Neural cell (in vitro differentiated cells): ENCODE measurements around the gene STARD10. TPM values are rescaled to one million over a fixed set of nuclear protein-coding genes. Genes with fewer than 3 reads are reported as not detected.

Experiments used
- H2AFZ ChIP-seq: fragments of 200-600, 300-800 bp; sonication (generic), shearing (Covaris generic); 2 replicates; pipeline ENCODE4 v1.6.0; 2014; ENCODE audit warnings: low read depth, mild to moderate bottlenecking, antibody characterized with exemption, low read length, moderate library complexity
- H3F3A ChIP-seq: fragments of 200-600 bp; shearing (Covaris generic); 2 replicates; pipeline ENCODE4 v1.6.1; 2016; ENCODE audit warnings: mild to moderate bottlenecking, moderate library complexity, mixed read lengths, antibody characterized with exemption, low read length; ENCODE audit not compliant: insufficient read depth, poor library complexity, severe bottlenecking
- H3K27ac ChIP-seq: fragments of 200-600, 300-800 bp; sonication (generic), shearing (Covaris generic); 2 replicates; pipeline ENCODE4 v1.5.1; 2014; ENCODE audit warnings: mild to moderate bottlenecking, low read length, moderate library complexity
- H3K27me3 ChIP-seq: fragments of 300-800, 200-600 bp; sonication (generic), shearing (Covaris generic); 2 replicates; pipeline ENCODE4 v1.6.0; 2014; ENCODE audit warnings: mild to moderate bottlenecking, low read depth, low read length, moderate library complexity; ENCODE audit not compliant: insufficient read depth
- H3K36me3 ChIP-seq: fragments of 300-800, 200-600 bp; sonication (generic), shearing (Covaris generic); 2 replicates; pipeline ENCODE4 v1.5.1; 2014; ENCODE audit warnings: mild to moderate bottlenecking, antibody characterized with exemption, low read length, moderate library complexity; ENCODE audit not compliant: insufficient read depth
- H3K4me2 ChIP-seq: fragments of 300-800, 200-600 bp; sonication (generic), shearing (Covaris generic); 2 replicates; pipeline ENCODE4 v1.6.0; 2014; ENCODE audit warnings: mild to moderate bottlenecking, low read length
- H3K4me3 ChIP-seq: fragments of 300-800, 200-600 bp; sonication (generic), shearing (Covaris generic); 2 replicates; pipeline ENCODE4 v1.5.1; 2014; ENCODE audit warnings: mild to moderate bottlenecking, low read length, moderate library complexity
- H3K79me2 ChIP-seq: fragments of 200-600 bp; shearing (Covaris generic); replicated peaks from 2 replicates; pipeline ENCODE4 v1.6.0; 2014; ENCODE audit warnings: mild to moderate bottlenecking, low read length, moderate library complexity; ENCODE audit not compliant: insufficient read depth
- H3K9ac ChIP-seq: fragments of 300-800, 200-600 bp; sonication (generic), shearing (Covaris generic); 2 replicates; pipeline ENCODE4 v1.6.1; 2016; ENCODE audit warnings: mild to moderate bottlenecking, low read length, mixed read lengths
- H3K9me2 ChIP-seq: fragments of 200-600 bp; shearing (Covaris generic); 2 replicates; pipeline ENCODE4 v1.6.1; 2016; ENCODE audit warnings: mild to moderate bottlenecking, low read length, mixed read lengths; ENCODE audit not compliant: insufficient read depth
- H3K9me3 ChIP-seq: fragments of 200-600, 300-800 bp; sonication (generic), shearing (Covaris generic); 2 replicates; pipeline ENCODE4 v1.6.1; 2016; ENCODE audit warnings: mild to moderate bottlenecking, mixed run types, low read length, moderate library complexity, mixed read lengths
- H4K20me1 ChIP-seq: fragments of 200-600 bp; shearing (Covaris generic); 2 replicates; pipeline ENCODE4 v1.6.1; 2016; ENCODE audit warnings: mild to moderate bottlenecking, mixed run types; ENCODE audit not compliant: insufficient read depth
- EP300 ChIP-seq: fragments of 450-650 bp; conservative IDR thresholded peaks from 2 replicates; pipeline ENCODE4 v1.6.1; 2014; ENCODE audit warnings: antibody characterized with exemption, mild to moderate bottlenecking, moderate library complexity; ENCODE audit not compliant: poor library complexity, severe bottlenecking
- EZH2 ChIP-seq: fragments of 200-600, 300-800 bp; shearing (Covaris generic), sonication (generic); IDR thresholded peaks from 2 replicates; pipeline ENCODE4 v1.6.1; 2014; ENCODE audit warnings: antibody characterized with exemption, low read length, borderline replicate concordance, mild to moderate bottlenecking; ENCODE audit not compliant: insufficient read depth, poor library complexity, severe bottlenecking
- MXI1 ChIP-seq: fragments of 450-650 bp; conservative IDR thresholded peaks from 2 replicates; pipeline ENCODE4 v1.6.1; 2014; ENCODE audit warnings: antibody characterized with exemption, mild to moderate bottlenecking; ENCODE audit not compliant: poor library complexity, severe bottlenecking
- POLR2AphosphoS5 ChIP-seq: IDR thresholded peaks from 2 replicates; pipeline ENCODE4 v1.6.1; 2012
- RAD21 ChIP-seq: fragments of 450-650 bp; conservative IDR thresholded peaks from 2 replicates; pipeline ENCODE4 v1.6.1; 2014; ENCODE audit warnings: antibody characterized with exemption, mild to moderate bottlenecking, moderate library complexity
- SMC3 ChIP-seq: fragments of 450-650 bp; conservative IDR thresholded peaks from 2 replicates; pipeline ENCODE4 v1.6.1; 2014; ENCODE audit warnings: antibody characterized with exemption, mild to moderate bottlenecking, moderate library complexity; ENCODE audit not compliant: poor library complexity
- TAF1 ChIP-seq: IDR thresholded peaks from 2 replicates; pipeline ENCODE4 v1.6.1; 2012; ENCODE audit warnings: low read depth
- polyA plus RNA-seq: library from polyadenylated mRNA; depleted of rRNA; stranded (reverse); fragments of >200 nt; gene quantifications from 2 replicates; pipeline ENCODE4 v1.2.3, GENCODE V29; 2014
- TF ChIP-seq, protein P1 (sequence below): fragments of 450-650 bp; IDR thresholded peaks from 2 replicates; pipeline ENCODE4 v1.5.1; 2014; ENCODE audit warnings: antibody characterized with exemption, mild to moderate bottlenecking, moderate library complexity; ENCODE audit not compliant: poor library complexity, severe bottlenecking
- TF ChIP-seq, protein P2 (sequence below): IDR thresholded peaks from 2 replicates; pipeline ENCODE4 v1.6.1; 2012; ENCODE audit warnings: borderline replicate concordance

The STARD10 gene
- polyA plus RNA-seq, 1 donor from 2014 or later = 29.0 TPM

DNA sequence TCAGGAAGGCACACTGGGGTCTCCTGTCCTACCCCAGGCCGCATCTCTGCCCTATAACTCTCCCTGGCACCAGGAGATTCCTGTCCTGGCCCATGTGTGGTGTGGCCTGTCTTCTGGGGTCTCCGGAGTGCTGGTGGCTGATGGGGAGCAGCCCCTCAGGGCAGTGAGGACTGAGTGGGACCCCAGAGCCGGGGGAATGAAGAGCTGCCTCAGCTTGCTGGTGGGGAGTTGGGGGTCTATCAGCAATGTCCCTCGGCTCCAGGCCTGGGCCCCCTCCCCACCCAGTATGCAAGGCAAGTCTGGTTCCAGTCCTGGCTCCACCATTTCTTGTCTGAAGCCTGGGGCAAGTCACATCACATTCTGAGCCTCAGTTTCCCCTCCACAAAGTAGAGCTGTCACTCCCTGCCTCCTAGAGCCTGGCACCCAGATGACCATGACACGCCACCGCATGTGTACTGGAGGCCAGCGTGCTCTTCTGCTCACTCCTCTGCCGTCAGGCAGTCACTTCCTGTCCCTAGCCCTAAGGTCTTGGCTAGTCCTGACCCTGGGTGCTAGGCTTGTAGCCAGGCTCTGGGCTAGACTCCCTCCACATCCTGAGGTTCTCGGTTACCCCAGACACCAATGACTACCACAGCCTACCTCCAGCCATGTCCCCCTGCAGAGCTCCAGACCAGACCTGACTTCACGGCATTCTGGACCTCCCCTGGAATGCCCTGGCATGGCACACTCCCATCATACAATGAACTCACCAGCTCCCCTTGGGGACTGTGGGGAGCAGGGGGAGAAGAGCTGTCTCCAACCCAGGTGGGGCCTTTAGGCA is 54.4 kb downstream of the STARD10 start:
- H3K79me2 ChIP-seq = no peaks in the 10 kb centered on the region
- H3K27ac ChIP-seq = no peak overlapping the region

DNA sequence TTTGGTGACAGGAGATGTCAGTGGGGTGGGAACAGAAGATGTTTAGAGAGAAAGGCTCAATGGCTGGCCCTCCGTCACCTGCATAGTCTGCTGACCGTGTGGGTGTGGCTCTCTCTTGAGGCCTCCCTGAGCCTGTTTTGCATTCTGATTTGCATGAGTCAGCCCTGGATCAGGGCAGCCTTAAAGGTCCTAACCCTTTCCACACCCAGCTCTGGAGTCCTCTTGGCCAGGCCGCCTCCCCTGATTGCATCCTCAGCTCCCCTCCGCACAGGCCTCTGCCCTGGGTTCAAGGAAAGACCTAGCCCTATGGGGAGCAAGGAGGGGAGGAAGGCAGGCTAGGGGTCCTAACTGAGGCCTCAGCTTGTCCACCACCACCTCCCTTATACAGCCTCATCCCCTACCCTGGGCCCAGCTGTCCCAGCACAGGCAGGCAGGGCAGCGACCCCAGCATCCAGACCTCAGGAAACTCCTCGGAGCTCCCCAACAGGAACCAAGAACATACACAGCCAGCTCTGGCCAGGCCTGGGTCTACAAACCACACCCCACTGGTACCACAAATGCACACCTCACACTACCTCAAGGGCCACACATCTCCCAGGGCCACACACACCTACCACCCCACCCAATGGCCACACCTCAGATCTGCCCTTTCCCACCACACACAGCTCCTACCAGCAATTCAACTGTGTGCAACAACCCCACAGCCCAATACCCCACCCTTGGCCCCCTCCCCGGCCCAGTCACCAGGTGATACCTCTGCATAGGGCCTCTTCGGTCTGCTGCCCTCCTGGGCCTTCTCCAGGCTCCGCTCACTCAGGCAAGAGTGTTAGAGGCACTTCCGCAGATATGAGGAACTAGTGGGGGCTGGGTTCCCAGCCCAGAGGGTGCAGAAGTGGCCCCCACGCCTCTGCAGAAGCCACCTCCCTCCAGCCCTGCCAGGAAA is 55.4 kb downstream of the STARD10 start:
- H3K27ac ChIP-seq = no peak overlapping the region
- H3K4me3 ChIP-seq = no peak overlapping the region
- no peak overlapping the region for H2AFZ ChIP-seq
- H3K4me2 ChIP-seq = no peak overlapping the region
- H3K27me3 ChIP-seq = no peaks in the 10 kb centered on the region
- H4K20me1 ChIP-seq = no peaks in the 10 kb centered on the region
- no peaks in the 10 kb centered on the region for H3K79me2 ChIP-seq
- H3K36me3 ChIP-seq = no peaks in the 10 kb centered on the region
- no peaks in the 10 kb centered on the region for H3F3A ChIP-seq
- no peaks in the 10 kb centered on the region for H3K9me3 ChIP-seq
- no peaks in the 10 kb centered on the region for H3K9me2 ChIP-seq
- H3K9ac ChIP-seq = no peak overlapping the region
- no peak for TF ChIP-seq RAD21
- TF ChIP-seq, protein P1, sequence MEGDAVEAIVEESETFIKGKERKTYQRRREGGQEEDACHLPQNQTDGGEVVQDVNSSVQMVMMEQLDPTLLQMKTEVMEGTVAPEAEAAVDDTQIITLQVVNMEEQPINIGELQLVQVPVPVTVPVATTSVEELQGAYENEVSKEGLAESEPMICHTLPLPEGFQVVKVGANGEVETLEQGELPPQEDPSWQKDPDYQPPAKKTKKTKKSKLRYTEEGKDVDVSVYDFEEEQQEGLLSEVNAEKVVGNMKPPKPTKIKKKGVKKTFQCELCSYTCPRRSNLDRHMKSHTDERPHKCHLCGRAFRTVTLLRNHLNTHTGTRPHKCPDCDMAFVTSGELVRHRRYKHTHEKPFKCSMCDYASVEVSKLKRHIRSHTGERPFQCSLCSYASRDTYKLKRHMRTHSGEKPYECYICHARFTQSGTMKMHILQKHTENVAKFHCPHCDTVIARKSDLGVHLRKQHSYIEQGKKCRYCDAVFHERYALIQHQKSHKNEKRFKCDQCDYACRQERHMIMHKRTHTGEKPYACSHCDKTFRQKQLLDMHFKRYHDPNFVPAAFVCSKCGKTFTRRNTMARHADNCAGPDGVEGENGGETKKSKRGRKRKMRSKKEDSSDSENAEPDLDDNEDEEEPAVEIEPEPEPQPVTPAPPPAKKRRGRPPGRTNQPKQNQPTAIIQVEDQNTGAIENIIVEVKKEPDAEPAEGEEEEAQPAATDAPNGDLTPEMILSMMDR = no peak
- no peak for TF ChIP-seq EZH2
- TF ChIP-seq, protein P2, sequence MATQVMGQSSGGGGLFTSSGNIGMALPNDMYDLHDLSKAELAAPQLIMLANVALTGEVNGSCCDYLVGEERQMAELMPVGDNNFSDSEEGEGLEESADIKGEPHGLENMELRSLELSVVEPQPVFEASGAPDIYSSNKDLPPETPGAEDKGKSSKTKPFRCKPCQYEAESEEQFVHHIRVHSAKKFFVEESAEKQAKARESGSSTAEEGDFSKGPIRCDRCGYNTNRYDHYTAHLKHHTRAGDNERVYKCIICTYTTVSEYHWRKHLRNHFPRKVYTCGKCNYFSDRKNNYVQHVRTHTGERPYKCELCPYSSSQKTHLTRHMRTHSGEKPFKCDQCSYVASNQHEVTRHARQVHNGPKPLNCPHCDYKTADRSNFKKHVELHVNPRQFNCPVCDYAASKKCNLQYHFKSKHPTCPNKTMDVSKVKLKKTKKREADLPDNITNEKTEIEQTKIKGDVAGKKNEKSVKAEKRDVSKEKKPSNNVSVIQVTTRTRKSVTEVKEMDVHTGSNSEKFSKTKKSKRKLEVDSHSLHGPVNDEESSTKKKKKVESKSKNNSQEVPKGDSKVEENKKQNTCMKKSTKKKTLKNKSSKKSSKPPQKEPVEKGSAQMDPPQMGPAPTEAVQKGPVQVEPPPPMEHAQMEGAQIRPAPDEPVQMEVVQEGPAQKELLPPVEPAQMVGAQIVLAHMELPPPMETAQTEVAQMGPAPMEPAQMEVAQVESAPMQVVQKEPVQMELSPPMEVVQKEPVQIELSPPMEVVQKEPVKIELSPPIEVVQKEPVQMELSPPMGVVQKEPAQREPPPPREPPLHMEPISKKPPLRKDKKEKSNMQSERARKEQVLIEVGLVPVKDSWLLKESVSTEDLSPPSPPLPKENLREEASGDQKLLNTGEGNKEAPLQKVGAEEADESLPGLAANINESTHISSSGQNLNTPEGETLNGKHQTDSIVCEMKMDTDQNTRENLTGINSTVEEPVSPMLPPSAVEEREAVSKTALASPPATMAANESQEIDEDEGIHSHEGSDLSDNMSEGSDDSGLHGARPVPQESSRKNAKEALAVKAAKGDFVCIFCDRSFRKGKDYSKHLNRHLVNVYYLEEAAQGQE = no peak
- no peak for TF ChIP-seq SMC3
- no peak for TF ChIP-seq TAF1
- TF ChIP-seq POLR2AphosphoS5 = no peak

More for the DNA sequence above, 54.4 kb downstream of the STARD10 start:
- TF ChIP-seq SMC3 = no peak
- TF ChIP-seq, protein P1 = no peak
- TF ChIP-seq TAF1 = no peak
- TF ChIP-seq MXI1 = no peak
- no peak for TF ChIP-seq EZH2
- TF ChIP-seq, protein P2 = no peak
- TF ChIP-seq POLR2AphosphoS5 = no peak
- no peak for TF ChIP-seq RAD21
- TF ChIP-seq EP300 = no peak
- Histone ChIP-seq H3K27me3 (no peaks in the 10 kb centered on the region), H4K20me1 (no peaks in the 10 kb centered on the region), H2AFZ (no peak overlapping the region), H3K4me3 (no peak overlapping the region), H3F3A (no peaks in the 10 kb centered on the region), H3K9ac (no peak overlapping the region), H3K36me3 (no peaks in the 10 kb centered on the region), H3K4me2 (no peak overlapping the region), H3K9me2 (no peaks in the 10 kb centered on the region), H3K9me3 (no peaks in the 10 kb centered on the region)
